GM18873 (cell line): ENCODE data around the gene SEC62.
A peak's percentile ranks its signal among the peaks of the same experiment; 100 is the strongest.

Experiments used
- ATAC-seq: cut with Tn5 transposase; IDR thresholded peaks from one replicate; pipeline ENCODE4 v1.9.1; 2021; ENCODE audit warnings: mild to moderate bottlenecking, moderate library complexity, moderate number of reproducible peaks; ENCODE audit not compliant: unreplicated experiment, low FRiP score

SEC62 gene

GRCh38 chr3:169966428-169966950, at the start of gene SEC62:
Gene SEC62, plus strand, starts transcription at chr3:169966807. Its CDS starts 16 bp downstream, at chr3:169966823.
- ATAC-seq = peak; percentile 88

DNA sequence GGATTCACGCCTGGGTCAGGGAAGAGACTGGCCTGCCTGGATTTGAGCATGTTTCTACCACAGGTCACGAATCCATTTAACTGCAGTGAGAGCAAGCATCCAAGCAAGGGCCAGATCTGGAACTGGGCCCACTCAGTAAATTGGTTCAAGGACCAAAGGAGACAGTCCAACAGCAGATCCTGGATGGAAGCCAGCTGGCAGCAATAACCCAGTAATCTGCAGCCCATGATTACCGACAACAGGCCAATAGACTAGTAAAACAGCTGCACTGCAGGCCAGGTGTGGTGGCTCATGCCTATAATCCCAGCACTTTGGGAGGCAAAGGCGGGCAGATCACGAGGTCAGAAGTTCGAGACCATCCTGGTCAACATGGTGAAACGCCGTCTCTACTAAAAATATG, 43.4 kb upstream of the SEC62 start:
- no peak for ATAC-seq

GRCh38 chr3:169923831-169924230, 42.8 kb upstream of the SEC62 start:
- ATAC-seq = no peak

DNA sequence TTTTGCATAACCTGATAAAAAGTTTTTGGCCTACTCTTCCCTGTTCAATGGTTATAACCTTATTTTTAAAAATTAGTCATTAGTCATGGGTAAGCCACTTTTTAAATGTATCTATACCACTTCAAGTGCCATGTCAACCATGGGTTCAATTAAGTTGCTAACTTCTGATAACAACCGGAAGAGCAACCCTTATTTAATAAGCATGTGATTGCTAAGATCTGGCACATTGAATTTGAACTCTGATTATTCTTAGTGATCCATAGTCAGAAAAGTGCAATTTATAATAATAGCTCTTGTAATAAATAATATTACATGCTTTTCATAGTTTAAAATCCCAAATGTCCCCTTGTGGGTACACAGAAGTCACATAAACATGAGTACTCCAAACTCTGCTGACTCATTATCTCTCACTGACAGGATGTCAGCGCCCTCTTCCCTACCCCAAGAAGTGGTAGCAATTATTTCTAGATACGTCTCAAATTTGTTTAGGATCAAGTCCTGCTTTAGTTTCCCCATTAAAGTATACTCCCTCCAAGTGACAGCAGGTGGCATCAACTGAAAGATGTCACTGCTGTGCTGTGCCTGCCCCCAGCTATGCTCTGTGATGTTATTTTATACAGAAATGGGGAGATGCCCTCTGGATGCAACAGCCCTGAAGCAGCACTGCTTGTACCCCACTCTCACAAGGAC, 36.6 kb upstream of the SEC62 start:
- ATAC-seq = no peak

DNA sequence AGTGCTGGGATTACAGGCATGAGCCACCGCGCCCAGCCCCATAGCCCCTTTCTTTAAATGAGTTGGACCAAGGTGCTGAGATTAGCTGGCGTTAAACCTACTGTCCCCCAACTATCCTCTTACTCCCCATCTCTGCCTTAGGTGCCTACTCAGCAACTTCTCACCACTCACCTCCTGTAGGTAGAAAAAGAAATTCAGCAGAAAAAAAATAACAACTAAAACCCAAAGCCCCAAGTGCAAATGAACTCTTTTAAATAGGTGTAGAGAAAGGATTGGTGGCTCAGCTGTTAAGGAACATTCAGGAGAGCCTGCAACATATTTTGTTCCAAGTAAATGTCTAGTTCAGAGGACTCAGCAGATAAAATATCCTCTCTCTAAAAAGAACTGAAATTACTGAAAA, 35.8 kb upstream of the SEC62 start:
- no peak for ATAC-seq

DNA sequence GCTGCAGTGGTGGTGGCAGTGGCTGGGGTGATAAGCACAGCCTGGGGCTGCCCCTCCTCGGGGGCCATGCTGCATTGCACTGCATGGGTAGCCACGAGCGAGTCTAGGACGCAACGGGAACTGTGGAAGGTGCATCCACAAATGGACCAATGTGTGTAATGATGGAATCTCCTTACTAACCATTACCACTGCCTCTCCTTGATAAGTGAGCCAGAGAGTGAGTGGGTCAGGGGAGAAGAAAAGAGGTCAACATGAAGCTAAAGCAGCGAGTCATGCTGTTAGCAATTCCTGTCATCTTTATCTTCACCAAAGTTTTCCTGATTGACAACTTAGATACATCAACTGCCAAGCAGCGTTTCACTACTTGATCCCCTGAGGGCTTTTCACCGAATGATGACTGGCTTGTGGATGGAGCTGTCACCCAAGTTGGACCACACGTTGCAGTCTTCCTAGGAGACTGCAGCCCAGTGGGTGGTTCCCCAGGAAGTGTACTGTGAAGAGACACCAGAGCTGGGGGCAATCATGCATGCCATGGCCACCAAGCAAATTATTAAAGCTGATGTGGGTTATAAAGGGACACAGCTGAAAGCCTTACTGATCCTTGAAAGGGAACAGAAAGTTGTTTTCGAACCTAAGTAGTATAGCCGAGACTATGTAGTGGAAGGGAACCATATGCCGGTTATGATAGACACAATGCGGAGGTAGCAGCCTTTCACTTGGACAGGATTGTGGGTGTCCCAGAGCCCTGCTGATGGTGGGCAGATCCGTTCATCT, 34.7 kb upstream of the SEC62 start:
- peak; percentile 91 for ATAC-seq

- no peak for ATAC-seq
Measured at GRCh38 chr3:169939320-169939719, 27.3 kb upstream of the SEC62 start.

- ATAC-seq = no peak
Measured at GRCh38 chr3:169939751-169940150, 26.9 kb upstream of the SEC62 start.

DNA sequence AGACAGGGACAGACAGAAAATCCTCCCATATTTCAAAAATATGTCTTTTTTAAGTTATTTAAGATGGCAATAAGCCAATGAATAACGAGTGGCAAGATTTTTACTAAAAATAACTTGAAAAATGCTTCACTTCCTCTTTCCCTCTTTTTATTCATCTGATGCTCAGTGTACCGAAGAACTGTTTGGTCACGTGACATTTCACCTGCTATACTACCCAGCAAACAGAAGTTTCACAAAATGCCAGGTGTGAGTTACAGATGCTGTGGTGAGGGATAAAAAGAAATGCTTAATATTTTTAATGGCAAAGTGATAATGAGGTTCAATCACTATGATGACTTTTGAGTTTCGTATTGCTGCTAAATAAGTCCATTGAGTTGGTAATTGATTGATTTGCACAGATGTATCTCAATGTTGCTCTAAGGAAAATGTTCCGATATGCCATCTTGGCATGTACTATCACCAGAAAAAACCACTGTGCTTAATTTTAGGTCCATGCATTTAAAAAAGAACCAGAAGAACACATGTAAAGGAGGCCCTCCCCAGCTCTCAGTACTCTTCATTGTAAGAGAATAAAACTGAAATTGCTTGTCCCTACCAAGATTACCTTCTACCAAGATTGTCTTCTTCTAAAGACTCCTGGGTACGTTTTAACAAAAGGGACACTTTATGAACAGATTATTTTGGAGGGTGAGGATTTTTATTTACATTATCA, 26.0 kb upstream of the SEC62 start:
- peak; percentile 76 for ATAC-seq

- ATAC-seq = peak; percentile 77
Measured at GRCh38 chr3:169945313-169945712, 21.3 kb upstream of the SEC62 start.

DNA sequence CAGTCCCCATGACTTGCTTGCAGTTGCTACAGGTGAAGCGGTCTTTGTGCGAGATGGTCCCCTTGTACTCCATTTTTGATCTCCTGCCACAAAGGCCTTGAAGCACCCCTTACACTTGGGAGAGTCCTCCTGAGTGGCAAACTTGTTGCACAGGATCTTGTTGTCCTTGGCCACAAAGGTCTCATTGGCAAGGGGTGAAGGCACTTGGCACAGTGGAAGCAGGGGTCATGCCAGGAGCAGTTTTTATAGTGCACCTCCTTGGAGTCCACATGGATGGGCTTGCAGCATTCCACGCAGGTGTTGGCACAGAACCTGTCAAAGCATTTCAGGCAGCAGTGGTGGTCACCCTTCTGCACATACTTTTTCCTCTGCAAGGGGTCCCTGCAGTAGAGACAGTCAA, 20.3 kb upstream of the SEC62 start:
- no peak for ATAC-seq

GRCh38 chr3:169948559-169949448, 17.8 kb upstream of the SEC62 start:
- no peak for ATAC-seq

DNA sequence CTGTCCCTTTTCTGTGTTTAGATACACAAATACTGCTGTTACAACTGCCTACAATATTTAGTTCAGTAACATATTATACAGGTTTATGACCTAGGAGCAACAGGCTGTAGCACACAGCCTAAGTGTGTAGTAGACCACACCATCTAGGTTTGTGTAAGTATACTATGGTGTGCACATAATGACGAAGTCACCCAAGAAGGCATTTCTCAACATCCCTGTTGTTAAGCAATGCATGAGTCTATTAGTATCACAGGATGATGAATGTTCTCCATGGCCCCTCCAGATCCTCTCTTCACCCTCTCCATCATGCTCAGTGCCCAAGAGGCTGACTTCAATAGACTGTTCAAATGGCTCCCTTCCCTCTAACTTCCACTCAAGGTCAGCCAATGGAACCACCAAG, 14.6 kb upstream of the SEC62 start:
- ATAC-seq = no peak

DNA sequence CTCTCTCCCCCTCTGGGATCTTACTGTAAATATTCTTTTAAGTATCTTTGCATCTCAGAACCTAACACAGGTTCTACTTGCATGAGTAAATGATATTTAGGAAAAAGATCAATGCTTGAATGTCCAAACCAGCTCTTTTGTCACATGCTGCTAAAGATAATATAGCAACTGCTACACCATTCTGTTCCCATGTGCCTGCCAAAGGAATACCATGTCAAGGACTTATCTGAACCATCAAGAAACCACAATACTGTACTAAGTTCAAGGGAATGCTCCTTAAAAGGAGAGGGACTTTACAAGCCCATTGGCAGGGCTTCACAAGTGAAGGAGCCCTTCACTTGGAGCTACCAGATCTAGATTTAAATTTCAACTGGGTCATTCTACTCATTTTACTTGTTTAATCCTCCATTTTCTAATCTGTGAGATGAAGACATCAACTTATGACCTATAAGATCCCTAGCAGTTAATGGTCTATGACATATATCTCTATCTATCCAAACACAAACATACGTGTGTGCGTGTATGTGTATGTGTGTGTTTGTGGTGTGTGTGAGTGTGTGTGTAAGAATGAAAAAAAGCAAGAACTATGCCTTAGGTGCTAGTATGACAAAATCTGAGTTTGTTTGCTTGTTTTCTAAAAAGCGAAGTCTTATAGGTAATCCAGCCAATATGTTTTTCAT, 13.0 kb upstream of the SEC62 start:
- peak; percentile 15 for ATAC-seq

GRCh38 chr3:169954142-169954756, 12.4 kb upstream of the SEC62 start:
- ATAC-seq = peak; percentile 72

DNA sequence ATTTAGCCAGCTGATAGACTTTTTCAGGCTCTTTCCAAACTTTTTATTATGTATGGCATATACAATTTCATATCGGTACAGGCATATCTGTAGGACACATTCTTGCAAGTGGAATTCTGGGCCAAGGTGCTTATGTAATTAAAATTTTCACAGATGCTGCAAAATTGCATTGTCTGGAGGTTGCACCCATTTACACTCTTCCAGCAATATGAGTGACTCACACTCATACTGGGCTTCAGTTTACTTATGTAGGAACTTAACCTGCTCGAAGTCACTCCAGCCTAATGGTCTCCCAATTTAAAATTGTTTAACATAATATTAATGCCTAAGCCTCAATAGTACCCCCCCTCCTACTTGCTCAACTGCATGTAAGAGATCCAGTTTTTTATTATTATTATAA, 11.2 kb upstream of the SEC62 start:
- ATAC-seq = no peak

DNA sequence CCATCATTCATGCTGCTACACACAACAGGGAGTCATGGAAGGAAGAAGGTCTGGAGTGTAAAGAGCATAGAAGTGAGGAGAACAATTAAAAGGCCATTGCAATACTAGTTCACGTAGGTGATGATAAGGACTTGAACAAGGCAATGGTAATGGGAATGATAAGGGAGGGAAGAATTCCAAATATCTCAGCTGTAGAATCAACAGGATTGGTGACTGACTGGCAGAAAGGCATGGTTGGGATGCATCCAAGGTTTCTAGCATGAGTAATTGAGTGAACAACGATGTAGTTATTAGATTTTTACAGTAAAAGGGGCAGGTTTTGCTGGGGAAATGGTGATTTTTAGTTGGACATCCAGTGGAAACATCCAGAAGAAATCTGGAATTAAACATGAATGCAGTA, 2.4 kb upstream of the SEC62 start:
- ATAC-seq = no peak

- ATAC-seq = peak; percentile 19
Measured at GRCh38 chr3:169965562-169966427, 812 bp upstream of the SEC62 start.
